Upper lobe of right lung (tissue), 1 donor: ENCODE measurements around the gene SLC22A5. TPM values are rescaled to one million over a fixed set of nuclear protein-coding genes. Genes with fewer than 3 reads are reported as not detected.

ENCODE experiments used
- ATAC-seq: fragments of 200-7000 bp; cut with Tn5 transposase; one replicate; pipeline ENCODE4 v1.9.1; 2020; ENCODE audit warnings: mild to moderate bottlenecking, moderate library complexity
- DNase-seq: peaks from one replicate; pipeline ENCODE4 v3.0.0-alpha.2; 2020
- H3K27ac ChIP-seq: fragments of 200-600 bp; one replicate; pipeline ENCODE4 v1.8.0; 2022
- H3K27me3 ChIP-seq: fragments of 200-600 bp; one replicate; pipeline ENCODE4 v1.8.0; 2022; ENCODE audit warnings: mild to moderate bottlenecking
- H3K36me3 ChIP-seq: fragments of 200-600 bp; one replicate; pipeline ENCODE4 v1.8.0; 2022
- H3K4me1 ChIP-seq: fragments of 200-600 bp; one replicate; pipeline ENCODE4 v1.8.0; 2022
- H3K4me3 ChIP-seq: fragments of 200-600 bp; one replicate; pipeline ENCODE4 v1.8.0; 2022; ENCODE audit warnings: mild to moderate bottlenecking
- H3K9me3 ChIP-seq: fragments of 200-600 bp; one replicate; pipeline ENCODE4 v1.8.0; 2022
- CTCF ChIP-seq: fragments of 200-600 bp; IDR thresholded peaks from one replicate; pipeline ENCODE4 v1.8.0; 2022; ENCODE audit warnings: antibody characterized with exemption
- intact Hi-C: fragments of 100-400 bp; cut with DNase I; formaldehyde crosslinking; loops from one replicate; pipeline ENCODE4 v1.11.0; 2022
- microRNA-seq: library from miRNA; unstranded; fragments of <30 nt; microRNA quantifications from one replicate; pipeline ENCODE4 v1.2.0, GENCODE V29; 2020; ENCODE audit warnings: borderline microRNAs expressed
- total RNA-seq: library from RNA; stranded (reverse); fragmentation: NEBNext Ultra II Directional; extraction: Animal tissue kit (Norgen Biotek cat#: 25700); gene quantifications from one replicate; pipeline ENCODE4 v1.2.1, GENCODE V29; 2021
- donor health status: DM: no; HTN: yes; CAD: no; lungs with severe emphysema.

SLC22A5 gene
- total RNA-seq, 1 donor from 2014 or later, result 10.2 TPM

GRCh38 chr5:132438917-132439316 is 69.4 kb downstream of the SLC22A5 start:
- TF ChIP-seq CTCF, result no peak
- ATAC-seq, result no peak
- peak overlapping the region; percentile 67 for H3K27ac ChIP-seq
- H3K36me3 ChIP-seq, result no peaks in the 10 kb centered on the region
- no peak overlapping the region for H3K4me3 ChIP-seq
- intact Hi-C loops, result no loop called here
- H3K9me3 ChIP-seq, result no peaks in the 10 kb centered on the region
- no peaks in the 10 kb centered on the region for H3K27me3 ChIP-seq
- peaks cover 66% of the 10 kb centered on the region for H3K4me1 ChIP-seq
- no peak for DNase-seq

DNA sequence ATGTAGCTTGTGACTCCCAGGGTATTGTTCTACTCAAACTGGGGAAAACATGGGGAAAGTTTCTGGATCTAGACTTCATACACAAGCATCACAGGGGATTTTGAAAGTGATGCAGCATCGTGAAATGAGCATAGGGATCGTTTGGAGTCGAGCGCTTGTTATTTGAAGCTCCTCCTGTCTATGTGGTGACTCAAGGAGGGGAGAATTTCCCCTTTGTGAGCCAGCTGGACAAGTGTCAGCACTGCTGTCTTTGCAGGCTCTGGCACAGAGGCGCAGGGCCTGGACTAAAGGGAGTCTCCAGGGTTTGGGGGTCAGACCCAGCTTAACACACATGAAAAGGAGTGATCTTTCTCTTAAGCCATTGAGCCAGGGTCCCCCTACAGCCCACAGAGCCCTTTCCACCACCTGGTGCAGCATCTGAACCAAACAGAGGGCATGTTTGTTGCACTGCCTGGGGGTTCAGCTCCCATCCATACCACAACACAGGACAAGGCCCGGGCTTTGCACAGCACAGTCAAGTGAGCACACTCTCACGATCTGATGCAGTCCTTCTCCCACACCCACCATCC is 70.1 kb downstream of the SLC22A5 start:
- Histone ChIP-seq H3K9me3 (no peaks in the 10 kb centered on the region), H3K27me3 (no peaks in the 10 kb centered on the region), H3K4me1 (peaks cover 70% of the 10 kb centered on the region), H3K4me3 (no peak overlapping the region), H3K27ac (peak overlapping the region; percentile 67), H3K36me3 (no peaks in the 10 kb centered on the region)
- intact Hi-C loops, result no loop called here
- ATAC-seq (peak; percentile 43), DNase-seq (no peak)
- TF ChIP-seq CTCF, result no peak

DNA sequence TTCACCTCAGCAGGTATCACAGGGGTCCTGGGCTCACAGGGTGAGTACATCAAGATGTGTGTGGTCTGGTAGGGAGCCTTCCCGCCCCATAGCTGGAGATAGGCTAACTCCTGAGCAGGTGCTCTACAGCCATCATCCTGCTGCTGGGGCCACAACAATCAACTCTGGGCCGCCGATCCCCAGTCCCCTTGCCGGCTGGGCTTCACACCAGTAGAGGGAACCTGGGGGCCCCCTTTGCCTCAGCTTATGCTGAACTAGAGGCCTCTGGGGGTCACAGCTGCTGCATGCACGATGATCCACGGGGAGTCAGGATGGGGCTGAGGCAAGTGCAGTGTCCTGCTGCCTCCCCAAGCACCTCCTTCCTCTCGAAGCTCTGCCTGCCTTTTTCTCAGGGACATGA is 74.6 kb downstream of the SLC22A5 start:
- H3K4me1 ChIP-seq, result peaks cover 58% of the 10 kb centered on the region

More for the DNA sequence above, 74.6 kb downstream of the SLC22A5 start:
- H3K4me3 ChIP-seq, result no peak overlapping the region
- DNase-seq, result no peak
- TF ChIP-seq CTCF, result no peak
- H3K36me3 ChIP-seq, result no peaks in the 10 kb centered on the region
- intact Hi-C loops, result no loop called here
- H3K27ac ChIP-seq, result peak overlapping the region; percentile 1
- no peak for ATAC-seq
- H3K27me3 ChIP-seq, result no peaks in the 10 kb centered on the region
- H3K9me3 ChIP-seq, result no peaks in the 10 kb centered on the region

Small RNA genes lying within 50 kb of the gene (microRNA-seq; reads per million reads assigned to microRNA genes)
- gene MIR3936, result not detected

Other genes starting within 250 kb of the SLC22A5 start
- 79.0 TPM for gene P4HA2, start 141.9 kb upstream of the SLC22A5 start, total RNA-seq
- gene PDLIM4, start 112.0 kb upstream of the SLC22A5 start, total RNA-seq, result 7.4 TPM
- gene SLC22A4, start 75.3 kb upstream of the SLC22A5 start, total RNA-seq, result 1.8 TPM
- 59.5 TPM for gene IRF1, start 121.1 kb downstream of the SLC22A5 start, total RNA-seq
- gene IL5, start 173.8 kb downstream of the SLC22A5 start, total RNA-seq, result not detected
- gene RAD50, start 187.3 kb downstream of the SLC22A5 start, total RNA-seq, result 32.8 TPM